GM18868 (cell line): ENCODE results near the gene OTOA.
"Not testable (repeated sequence)": the region's sequence is repeated elsewhere in the genome, so short reads cannot be mapped to it uniquely, and the experiment has no call there.

Experiments used
- ATAC-seq: cut with Tn5 transposase; IDR thresholded peaks from one replicate; pipeline ENCODE4 v1.9.1; 2021; ENCODE audit warnings: mild to moderate bottlenecking, moderate library complexity; ENCODE audit not compliant: unreplicated experiment

Gene OTOA

DNA sequence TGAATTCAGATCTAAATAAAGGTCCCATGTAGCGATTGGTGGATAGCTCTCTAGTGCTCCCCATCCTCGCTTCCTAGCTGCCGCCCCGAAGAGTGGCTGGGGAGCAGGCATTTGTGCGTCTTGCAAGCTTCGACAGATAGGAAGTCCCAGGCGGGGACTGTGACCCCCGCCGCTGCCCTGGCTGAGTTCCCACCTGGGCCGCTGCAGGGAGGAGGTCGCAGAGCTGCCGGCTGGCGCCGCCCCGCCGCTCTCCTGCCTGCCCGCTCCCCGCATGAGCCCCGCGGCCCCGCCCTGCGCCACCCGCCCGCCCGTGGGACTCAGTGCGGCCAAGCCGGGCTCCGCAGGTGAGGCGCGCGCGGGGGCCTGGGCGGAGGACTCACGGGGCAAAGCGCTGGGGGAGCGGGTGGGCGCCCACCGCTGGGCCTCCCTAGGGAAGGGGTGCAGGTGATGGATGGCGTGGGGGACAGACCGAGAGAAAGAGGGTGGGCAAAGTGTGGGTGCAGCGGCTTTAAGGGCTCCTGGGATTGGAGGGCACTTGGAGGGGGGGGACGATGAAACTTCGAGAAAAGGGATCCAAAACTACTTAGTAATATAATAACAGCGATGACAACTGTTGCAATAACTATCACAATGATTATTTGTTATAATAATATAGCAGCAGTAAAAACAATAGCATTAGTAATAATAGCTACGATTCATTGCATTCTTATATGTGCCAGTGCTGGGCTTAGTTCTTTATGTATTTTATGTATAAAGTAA is at the start of gene OTOA:
Gene OTOA, plus strand, starts transcription at position 80 of the 759 bp plus-strand sequence. CDS start 14,547 bp downstream, outside the sequence.
- ATAC-seq = no peak

DNA sequence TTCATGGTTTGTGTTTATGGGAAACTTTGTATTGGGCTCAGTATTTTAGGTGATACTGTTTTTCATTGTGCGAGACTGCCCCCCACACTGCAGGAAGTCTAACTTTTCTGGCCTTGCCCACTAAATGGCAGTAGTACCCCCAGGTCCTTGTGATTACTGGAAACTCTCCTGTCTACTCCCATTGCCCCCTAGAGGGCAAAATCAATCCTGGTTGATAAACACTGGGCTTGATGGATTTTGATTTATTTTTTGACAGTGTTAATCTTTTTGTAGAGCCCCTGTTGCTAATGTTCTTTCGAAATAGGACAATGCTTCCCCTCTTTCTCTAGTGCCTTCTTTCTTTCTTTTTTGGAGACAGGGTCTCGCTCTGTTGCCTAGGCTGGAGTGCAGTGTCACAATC is 48.9 kb upstream of the OTOA start:
- no peak for ATAC-seq

DNA sequence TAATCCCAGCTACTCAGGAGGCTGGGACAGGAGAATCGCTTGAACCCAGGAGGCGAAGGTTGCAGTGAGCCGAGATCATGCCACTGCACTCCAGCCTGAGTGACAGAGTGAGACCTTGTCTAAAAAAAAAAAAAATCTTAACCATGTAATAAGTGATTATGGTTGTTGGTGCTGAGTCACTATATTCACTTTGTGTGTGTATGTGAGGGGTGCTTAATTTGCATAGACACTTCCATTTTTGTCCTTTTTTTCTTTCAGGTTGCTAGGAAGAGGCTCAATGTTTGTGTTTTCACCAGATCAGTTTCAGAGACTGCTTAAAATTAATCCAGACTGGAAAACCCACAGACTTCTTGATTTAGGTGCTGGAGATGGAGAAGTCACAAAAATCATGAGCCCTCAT is 46.2 kb upstream of the OTOA start:
- no peak for ATAC-seq

DNA sequence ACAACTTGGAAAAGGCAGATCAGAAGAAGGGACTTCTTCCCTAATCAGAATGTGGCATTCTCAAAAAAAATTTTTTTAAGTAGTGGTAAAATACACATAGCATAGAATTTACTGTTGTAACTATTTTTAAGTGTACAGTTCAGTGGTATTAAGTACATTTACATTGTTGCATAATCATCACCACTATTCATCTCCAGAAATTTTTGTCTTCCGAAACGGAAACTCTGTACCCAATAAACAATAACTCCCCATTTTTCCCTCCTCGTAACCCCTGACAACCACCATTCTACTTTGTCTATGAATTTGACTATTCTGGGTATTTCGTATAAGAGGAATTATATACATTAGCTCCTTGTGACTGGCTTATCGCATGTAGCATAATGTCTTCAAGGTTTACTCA is 45.5 kb upstream of the OTOA start:
- ATAC-seq = no peak

DNA sequence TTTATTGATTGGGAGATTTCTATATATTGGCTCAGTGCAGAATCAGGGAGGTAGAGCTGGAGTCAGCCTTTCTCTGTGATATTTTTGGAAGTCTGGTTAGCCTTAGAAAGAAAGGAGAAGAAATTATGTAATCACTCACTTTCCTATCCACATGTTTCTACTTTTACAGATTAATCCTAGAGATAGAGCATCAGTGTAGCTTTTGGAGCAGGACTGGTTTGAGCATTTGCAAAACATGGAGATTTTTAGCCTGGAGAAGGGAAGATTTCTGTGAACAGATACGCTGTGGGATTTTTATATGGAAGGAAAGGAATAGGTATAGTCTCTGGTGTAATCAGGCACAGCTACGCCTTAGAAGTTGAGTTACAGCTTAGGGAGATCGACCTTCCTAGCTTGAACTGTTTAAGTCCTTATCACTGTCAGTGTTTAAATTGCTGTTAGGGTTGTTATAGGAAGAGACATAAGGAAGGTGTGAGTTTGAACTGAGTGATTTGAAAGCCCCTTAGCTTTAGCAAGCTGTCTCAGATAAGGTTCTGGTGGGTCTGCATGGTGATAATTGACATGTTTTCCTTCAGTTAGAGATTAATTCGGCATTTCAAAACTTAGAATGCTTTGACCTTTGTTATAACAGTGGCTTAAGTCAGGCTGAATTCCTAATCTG is 43.9 kb upstream of the OTOA start:
- ATAC-seq = no peak

DNA sequence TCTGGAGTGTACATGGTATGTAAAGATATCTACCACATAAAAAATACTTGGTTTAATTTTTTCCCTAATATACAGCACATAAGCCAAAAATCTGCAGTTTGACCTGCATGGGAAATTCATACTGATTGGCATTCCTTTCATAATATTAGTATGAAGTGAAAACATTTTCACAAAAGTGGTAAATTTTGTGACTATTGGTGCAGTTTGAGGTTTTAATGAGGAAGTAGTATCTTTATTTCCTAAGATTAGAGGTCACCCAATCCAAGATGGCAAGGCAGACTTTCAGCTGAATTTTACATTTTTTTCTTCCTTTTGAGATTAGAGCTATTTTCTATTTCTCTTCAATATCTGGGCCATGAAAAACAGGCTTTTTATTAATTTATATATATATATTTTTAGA is 43.2 kb upstream of the OTOA start:
- no peak for ATAC-seq

DNA sequence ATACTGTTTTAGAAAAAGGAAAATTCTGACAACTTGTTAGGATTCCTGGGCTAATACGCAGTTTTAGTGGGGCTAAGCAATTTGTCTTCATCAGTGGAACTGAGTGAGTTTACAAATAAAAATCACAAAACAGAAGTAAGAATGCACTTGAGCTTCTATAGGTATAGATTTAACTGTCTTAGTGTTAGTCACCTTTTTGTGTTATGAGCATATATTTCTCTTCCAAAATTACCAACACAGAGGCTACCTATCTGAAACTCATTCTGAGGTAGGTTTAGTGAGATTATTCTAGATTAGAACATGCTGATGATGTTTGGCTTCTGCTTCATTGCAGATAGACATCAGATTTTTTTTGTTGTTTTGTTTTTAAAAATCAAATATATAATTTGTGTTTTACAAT is 41.2 kb upstream of the OTOA start:
- ATAC-seq = no peak

DNA sequence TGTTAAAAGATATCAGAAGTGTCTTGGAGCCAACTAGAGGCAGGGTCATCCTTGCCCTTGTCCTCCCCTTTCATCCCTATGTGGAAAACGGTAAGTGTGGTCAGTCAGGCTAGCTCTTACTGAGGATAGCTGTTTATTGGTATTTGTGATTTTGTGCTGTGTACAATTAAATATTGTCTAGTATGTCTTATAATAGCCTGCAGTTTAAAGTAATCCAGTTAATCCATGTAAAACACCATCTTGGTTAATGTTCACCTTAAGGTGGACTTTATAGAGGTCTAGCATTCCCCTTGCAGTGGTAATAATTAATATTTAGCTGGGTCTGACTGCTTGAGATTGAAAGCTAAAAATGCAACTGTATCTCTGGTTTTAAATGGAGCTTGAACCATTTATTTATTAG is 38.7 kb upstream of the OTOA start:
- no peak for ATAC-seq

DNA sequence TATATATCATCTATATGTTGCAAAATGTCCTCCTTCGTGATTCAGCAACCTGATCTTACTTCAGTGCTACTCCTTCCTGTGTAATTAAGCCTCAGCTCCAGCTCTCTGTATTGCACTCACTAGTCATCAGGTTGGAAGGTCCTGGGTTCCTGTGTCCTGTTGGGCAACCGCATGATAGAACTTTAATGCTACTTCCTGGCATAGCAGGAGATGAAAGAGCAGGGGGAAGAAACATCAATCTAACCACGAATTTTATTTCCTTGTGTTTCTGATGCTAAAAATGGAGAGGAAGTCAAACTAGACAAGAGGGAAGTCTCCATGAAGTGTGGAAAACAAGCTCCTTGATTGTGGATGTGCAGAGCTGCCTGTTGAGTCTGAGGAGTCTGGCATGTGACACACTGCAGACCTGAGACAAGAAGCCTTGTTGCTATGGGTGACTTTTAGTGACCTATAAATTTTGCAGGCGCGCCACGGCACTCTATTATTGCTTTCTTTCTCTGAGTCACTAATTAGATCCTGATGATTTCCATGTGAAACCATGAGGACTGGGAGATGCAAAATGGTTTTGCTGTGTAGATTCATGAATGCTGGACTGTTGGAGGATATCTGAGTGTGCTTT is 37.0 kb upstream of the OTOA start:
- no peak for ATAC-seq

DNA sequence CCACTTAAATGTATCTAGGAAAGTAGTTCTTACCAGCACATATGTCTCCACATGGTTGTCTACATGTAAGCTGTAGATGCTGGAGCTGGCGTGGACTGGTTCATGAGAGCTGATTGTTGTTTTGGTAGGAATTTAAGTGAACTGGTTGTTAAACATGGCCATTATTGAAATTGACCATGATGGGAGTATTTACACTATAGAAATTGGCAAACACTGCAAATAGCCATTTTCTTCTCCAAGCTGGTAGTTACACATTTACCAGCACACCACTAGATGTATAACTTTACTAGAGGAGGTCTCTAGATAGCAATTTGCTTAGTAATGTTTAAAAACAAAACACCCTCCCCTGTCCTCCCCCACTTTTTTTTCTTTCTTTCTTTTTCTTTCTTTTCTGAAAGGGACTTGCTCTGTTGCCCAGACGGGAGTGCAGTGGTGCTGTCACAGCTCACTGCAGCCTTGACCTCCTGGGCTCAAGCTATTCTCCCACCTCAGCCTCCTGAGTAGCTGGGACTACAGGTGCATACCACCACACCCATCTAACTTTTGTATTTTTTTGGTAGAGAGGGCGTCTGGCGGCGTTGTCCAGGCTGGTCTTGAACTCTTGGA is 35.5 kb upstream of the OTOA start:
- no peak for ATAC-seq

DNA sequence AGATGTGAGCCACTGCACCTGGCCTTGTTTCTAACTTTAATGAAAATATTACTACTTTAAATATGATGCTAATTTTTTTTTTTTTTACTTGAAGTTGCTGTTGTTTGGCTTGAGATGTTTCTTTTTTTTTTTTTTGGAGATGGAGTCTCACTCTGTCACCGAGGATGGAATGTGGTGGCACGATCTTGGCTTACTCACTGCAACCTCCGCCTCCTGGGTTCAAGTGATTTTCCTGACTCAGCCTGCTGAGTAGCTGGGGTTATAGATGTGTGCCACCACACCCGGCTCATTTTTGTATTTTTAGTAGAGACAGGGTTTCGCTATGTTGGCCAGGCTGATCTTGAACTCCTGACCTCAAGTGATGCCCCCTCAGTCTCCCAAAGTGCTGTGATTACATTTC is 35.0 kb upstream of the OTOA start:
- no peak for ATAC-seq

DNA sequence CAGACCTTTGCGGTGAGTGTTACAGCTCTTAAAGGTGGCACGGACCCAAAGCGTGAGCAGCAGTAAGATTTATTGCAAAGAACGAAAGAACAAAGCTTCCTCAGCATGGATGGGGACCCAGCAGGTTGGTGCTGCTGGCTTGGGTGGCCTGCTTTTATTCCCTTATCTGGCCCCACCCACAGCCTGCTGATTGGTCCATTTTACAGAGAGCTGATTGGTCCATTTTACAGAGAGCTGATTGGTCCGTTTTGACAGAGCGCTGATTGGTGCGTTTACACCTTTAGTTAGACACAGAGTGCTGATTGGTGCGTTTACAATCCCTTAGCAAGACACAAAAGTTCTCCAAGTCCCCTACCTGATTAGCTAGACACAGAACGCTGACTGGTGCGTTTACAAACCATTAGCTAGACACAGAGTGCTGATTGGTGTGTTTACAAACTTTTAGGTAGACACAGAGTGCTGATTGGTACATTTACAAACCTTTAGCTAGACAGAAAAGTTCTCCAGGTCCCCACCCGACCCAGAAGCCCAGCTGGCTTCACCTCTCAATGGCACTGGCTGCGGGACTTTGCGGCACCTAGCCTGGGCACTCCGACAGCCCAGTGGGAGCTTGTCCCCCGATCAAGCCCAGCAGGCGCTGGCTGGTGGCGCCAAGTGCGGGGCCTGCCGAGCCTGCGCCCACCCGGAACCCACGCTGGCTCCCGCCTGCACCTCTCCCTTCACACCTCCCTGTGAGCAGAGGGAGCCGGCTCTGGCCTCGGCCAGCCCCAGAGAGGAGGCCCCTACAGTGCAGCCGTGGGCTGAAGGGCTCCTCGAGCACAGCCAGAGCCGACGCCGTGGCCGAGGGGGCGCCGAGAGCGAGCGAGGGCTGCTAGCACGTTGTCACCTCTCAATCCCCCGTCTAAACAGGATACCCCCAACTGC is 33.9 kb upstream of the OTOA start:
- not testable (repeated sequence) for ATAC-seq

DNA sequence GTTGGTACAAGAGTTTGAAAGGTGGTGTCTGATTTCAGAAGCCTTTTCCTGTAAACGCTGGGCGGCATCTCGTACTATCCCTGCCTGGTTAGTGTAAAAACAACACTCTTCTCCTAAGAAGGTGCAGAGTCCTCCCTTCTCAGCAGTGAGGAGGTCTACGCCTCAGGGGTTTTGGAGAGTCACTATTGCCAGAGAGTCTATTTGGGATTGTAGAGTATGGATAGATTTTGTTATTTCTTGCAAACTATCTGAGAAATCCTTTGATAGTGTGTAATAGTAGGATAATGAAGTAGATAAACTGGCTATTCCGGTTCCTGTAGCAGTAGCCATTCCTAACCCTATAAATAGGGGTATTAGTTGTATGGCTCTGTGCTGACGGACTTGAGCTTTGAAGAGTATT is 32.9 kb upstream of the OTOA start:
- ATAC-seq = not testable (repeated sequence)

DNA sequence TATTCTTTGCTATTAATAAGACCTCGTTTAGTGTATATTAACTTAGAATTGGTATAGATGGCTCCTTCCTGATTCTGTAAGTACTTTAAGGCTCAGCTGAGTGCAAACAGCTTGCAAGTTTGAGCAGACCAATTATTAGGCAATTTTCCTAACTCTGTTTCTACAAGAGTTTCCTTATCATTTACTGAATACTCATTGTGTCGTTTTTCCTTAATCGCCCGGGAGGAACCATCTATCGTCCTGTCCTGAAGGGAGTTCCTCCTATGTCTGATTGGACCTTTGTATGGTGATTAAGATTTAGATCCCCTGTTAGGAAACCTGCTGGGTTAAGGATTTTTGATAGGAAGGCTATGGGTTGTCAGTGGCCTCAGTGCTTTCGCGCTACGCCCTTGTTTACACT is 32.4 kb upstream of the OTOA start:
- ATAC-seq = not testable (repeated sequence)

DNA sequence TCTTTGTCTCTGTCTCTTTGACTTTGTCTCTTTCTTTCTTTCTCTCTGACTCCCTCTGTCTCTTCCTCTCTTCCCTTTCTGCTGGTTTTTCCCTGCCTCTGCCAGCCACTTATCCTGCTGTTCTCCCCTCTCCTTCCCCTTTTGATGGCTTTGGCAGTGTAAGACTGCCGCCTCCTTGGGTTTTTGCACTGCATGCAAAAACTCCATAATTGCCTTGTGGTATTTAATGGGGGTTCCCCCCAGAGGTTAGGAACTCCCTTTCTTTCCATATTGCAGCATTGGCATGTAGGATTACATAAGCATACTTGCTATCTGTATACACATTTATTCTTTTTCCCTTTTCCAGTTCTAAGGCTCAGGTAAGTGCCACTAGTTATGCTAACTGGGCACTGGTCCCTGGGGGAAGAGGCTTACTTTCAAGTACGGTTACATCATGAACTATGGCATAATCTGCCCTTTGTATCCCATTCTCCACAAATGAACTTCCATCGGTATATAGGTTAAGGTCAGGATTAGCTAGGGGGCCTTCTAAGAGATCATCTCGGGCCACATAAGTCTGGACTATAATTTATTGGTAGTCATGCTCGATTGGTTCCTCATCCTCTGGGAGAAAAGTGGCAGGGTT is 31.7 kb upstream of the OTOA start:
- ATAC-seq = not testable (repeated sequence)

DNA sequence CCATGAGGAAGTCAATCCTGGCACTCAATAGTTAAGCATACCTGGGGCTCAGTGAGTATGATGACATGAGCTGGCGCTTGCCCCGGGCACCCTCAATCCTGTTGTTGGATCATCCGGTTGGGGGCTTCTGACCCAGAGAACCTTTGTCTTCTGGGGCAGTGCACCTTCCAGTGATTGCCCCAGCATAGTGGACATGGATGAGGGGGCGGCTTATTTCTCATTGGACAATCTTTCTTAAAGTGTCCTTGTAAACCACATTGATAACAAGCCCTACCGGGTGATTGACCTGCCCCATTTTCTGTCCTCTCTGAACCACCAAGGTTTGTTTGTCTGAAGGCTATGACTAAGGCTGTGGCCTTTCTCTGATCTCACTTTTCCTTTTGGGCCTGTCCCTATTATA is 29.6 kb upstream of the OTOA start:
- ATAC-seq = no peak

DNA sequence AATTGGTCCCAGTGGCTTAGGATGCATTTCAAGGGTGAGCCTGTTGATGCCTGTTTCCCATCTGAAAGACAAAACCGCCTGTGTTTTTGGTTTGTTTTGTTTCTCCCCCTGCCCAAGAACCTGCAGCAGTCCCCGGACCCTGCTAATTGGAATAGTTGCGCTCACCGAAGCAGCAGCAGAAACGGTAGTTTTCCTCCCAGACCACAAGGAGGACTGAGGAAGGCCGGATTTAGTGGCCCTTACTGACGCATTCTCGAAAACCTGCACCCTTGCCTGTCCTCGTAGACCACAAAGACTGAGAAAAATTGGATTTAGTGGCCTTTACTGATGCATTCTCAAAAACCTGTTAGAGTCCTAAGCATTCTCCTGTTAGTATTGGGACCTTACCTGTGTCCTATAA is 28.1 kb upstream of the OTOA start:
- not testable (repeated sequence) for ATAC-seq

DNA sequence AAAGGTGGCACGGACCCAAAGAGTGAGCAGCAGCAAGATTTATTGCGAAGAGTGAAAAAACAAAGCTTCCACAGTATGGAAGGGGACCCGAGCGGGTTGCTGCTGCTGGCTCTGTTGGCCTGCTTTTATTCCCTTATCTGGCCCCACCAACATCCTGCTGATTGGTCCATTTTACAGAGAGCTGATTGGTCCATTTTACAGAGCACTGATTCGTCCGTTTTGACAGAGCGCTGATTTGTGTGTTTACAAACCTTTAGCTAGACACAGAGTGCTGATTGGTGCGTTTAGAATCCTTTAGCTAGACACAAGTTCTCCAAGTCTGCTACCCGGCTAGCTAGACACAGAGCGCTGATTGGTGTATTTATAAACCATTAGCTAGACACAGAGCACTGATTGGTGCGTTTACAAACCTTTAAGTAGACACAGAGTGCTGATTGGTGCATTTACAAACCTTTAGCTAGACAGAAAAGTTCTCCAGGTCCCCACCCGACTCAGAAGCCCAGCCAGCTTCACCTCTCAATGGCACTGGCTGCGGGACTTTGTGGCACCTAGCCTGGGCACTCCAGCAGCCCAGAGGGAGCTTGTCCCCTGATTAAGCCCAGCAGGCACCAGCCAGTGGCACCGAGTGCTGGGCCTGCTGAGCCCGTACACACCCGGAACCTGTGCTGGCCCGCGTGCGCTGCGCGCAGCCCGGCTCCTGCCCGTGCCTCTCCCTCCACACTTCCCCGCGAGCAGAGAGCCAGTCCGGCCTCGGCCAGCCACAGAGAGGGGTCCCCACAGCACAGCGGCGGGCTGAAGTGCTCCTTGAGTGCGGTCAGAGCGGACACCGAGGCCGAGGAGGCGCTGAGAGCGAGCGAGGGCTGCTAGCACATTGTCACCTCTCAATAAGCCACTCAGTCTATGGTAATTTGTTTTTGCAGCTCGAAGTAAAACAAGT is 26.5 kb upstream of the OTOA start:
- ATAC-seq = no peak

DNA sequence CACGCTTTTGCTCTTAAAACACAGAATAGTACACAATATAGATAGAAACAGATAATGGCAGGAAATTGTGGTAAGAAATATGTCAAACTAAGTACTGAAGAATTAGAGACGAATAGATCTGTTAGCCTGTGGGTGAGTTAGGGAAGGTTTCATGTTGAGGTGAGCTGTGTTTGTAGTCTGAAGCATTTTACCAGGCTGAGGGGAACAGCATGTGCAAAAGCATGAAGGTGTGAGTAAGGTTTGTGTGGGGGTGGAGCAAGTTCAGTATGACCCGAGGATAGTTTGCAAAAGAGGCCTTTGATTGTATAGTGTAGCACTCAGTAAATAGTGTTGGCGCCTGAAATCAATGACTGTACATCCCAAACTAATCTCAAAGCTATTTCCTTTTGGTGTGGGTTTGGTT is 25.2 kb upstream of the OTOA start:
- ATAC-seq = no peak
